ENCODE results near the gene WASHC3.
"Not testable (repeated sequence)": the region's sequence is repeated elsewhere in the genome, so short reads cannot be mapped to it uniquely, and the experiment has no call there.

WASHC3 gene

DNA sequence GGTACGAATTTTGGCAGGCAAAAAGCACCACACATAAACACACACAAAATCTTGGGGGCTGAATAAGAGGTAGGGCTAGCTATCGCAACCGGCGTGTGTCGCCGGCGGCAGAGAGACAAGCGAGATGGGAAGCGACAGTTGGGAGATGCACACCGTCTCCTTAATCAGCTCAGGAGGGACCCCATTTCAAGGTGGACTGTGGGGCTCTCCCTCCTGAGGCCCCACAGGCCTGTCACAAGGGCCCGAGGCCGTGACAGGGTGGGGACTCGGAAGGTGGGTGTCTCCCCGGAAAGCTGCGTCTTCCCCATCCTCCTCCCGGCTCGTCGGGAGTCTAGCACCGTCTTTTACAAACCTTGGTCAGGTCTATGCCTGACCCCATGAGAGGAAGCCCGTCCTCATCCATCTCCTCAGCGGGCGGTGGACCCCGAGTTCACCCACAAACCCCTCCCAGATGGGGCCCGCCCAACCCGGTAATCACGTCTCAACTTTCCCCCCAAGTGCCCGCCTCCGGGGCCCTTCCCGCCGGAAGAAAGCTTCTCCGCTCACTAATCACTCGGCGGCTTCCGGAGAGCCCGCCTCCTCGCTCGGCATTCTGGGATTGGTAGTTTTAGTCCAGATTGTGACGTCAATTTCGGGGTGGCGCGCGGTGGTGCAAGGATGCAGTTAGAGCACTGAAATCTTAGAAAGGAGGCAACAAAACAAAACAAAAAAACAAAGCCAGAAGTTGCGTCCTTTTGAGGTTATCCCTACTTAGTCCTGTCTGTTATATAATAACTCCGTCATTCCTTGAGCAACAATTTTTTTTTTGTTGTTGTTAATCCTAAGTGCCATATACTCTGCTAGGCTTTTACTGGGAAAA is at the start of gene WASHC3:
TSS of gene WASHC3 (minus strand) at position 432 of the 859 bp plus-strand sequence. CDS start at position 403, 29 bp downstream.
- peak; percentile 91 for DNase-seq (ENCODE audit: low read depth)

DNA sequence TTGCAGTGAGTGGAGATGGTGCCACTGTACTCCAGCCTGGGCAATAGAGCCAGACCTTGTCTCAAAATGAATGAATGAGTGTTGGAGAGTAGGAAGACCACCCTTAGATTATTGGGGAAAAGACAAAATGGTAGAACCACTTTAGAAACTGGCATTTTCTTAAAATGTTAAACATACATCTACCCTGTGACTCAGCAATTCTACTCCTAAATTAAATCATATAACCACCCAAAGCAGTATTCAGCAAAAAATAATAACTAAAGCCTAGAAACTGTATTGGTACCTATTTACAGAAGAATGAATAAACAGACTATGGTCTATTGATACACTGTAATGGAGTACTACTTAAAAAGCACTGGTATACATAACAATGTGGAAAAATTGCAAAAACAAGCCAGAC is 49.0 kb upstream of the WASHC3 start:
- no peak for DNase-seq (ENCODE audit: low read depth)

GRCh38 chr12:102107970-102108369 is 46.2 kb upstream of the WASHC3 start:
- DNase-seq (ENCODE audit: low read depth): no peak

DNA sequence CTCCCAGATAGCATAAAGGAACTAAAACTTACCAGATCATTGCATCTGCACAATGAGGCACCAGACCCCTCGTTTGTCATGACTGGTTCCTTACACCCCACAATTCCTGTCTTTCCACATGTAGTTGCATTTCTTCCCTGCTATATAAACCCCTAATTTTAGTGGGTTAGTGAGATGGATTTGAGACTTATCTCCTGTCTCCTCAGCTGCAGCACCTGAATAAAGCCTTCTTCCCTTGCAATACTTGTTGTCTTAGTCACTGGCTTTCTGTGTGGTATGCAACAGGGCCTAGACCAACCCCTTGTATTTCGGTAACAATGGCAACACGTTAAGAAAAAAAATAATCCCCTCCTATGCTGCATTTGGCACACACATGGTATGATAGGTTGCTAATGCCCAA is 45.1 kb upstream of the WASHC3 start:
- DNase-seq (ENCODE audit: low read depth): no peak

DNA sequence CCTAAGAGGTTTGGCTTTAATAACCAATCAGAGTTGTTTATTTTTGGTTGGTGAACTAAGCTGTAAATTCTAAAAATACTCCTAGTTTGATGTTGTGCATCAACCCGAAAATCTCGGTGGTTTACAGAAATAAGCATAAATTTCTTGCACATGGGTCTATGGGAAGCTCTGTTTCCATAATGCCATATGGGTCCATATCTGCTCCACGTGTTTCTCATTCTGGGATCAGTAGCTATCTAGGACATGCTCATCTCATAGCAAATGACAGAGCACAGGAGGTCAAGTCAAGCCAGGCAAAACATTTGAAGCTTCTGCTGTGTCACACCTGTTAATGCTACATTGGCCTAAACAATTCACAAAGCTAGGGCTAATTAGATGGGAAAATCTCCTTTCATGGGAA is 35.1 kb upstream of the WASHC3 start:
- no peak for DNase-seq (ENCODE audit: low read depth)

GRCh38 chr12:102095677-102096263 is 34.0 kb upstream of the WASHC3 start:
- DNase-seq (ENCODE audit: low read depth): peak; percentile 30

DNA sequence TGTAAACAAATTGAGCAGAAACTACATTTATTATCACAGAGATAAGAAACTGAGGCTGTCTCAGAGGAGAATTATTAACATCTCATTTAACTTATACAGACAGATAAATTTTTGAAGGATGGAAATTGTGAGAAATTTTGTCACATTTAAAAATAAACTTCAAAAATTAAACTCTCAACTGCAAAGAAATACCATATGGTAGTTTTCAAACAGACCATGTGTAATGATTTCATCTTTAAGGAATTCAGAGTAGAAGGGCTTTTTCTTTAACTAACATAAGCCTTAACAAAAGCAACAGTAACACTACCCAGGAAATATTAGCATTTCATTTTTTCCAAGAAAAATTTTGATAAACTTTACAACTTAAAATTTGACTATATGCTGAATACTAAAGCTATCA is 31.5 kb upstream of the WASHC3 start:
- DNase-seq (ENCODE audit: low read depth): no peak

DNA sequence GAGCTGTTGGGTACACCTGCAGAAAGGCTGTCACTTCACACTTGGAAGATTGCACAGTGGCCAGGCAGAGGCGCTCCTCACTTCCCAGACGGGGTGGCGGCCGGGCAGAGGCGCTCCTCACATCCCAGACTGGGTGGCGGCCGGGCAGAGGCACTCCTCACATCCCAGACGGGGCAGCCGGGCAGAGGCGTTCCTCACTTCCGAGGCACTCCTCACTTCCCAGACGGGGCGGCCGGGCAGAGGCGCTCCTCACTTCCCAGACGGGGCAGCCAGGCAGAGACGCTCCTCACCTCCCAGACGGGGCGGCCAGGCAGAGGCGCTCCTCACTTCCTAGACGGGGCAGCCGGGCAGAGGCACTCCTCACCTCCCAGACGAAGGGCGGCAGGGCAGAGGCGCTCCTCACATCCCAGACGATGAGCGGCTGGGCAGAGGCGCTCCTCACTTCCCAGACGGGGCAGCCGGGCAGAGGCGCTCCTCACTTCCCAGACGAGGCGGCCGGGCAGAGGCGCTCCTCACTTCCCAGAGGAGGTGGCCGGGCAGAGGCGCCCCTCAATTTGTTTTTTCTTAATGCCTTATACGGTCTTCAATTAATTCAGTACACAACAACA is 27.5 kb upstream of the WASHC3 start:
- not testable (repeated sequence) for DNase-seq (ENCODE audit: low read depth)

DNA sequence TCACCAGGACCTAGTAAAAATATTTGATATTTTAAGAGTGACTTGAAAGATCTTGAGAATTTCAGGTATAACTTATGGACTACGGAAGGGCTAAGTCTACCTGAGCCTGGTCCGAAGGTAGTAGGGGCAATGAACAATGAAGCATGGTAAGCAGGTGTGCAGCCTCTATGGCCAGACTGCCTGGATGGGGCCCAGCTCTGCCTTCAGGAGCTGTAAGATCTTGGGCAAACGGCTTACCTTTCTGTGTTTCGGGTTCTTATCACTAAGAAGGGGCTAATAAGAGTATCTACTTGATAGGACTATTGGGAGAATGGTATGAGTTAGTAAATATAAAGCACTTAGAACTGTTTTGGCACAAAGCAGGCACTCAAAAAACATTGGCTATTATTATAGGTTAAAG is 19.1 kb upstream of the WASHC3 start:
- no peak for DNase-seq (ENCODE audit: low read depth)

GRCh38 chr12:102072092-102072491 is 10.3 kb upstream of the WASHC3 start:
- not testable (repeated sequence) for DNase-seq (ENCODE audit: low read depth)

- no peak for DNase-seq (ENCODE audit: low read depth)
These were observed 7.9 kb upstream of the WASHC3 start for GRCh38 chr12:102069707-102070106.

DNA sequence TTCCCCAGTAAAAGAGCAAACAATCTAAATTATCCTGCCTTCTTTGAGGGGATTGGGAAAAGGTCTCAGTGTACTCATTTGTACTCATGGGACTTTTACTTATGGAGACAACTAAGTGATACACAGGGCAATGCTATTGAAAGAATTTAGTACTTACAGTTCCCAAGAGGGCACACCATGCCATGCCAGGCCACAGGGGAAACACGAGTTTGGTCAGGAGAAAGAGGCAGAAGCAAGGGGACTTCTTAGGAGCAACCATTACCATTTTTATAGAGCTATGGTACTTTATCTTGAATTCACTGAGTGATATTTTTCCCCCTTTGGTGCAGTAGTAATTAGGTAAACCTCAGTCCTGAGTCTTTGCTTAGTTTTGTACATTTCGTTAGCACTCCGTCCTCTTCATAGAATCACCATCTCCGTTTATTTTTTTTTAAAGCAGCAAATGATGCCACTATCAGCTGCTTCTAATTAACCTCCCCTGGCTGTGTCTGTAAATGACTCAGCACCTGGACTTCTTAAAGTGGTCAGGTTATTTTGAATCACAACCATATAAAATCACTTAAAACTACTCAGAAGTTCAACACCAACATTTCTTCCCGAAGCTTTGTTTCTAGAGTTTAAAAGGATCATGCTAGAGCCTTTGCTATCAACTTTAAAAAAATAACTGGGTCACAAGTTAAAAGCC is 5.9 kb upstream of the WASHC3 start:
- DNase-seq (ENCODE audit: low read depth): peak; percentile 77

DNA sequence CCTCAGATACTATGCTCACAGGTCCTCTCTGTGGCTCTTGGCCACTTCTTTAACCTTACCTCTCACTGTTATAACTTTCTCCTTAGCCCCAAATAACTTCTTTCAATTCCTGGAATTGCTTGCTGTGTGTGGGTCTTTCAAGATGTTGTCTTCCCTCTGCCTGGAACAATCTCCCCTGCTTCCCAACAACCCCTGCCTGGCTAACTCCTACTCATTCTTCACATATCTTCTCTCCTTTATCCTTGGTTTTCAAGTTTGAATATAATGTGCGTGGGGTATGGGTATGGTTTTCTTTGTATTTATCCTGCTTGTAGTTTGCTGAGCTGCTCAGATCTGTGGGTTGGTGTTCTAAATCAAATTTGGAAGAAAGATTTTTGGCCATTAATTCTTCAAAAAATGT is 2.7 kb upstream of the WASHC3 start:
- DNase-seq (ENCODE audit: low read depth): no peak

DNA sequence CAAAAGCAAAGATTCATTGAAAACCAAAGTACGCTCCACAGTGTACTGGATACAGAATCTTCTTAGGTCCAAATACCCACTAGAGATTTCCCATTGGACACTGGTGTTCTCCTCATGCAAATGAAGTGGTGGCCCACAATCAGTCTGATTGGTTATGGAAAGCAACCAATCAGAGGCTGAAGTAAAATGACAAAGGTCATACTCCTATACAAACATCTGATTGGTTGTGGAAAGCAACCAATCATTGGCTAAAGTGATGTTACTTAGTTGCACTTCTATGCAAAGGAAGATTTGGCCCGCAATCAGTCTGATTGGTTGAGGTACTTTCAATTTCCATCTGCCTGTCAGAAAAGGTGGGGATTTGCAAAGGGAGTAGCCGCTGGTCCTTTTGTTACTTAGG is 1.3 kb upstream of the WASHC3 start:
- no peak for DNase-seq (ENCODE audit: low read depth)

- no peak for DNase-seq (ENCODE audit: low read depth)
These were observed 622 bp upstream of the WASHC3 start for GRCh38 chr12:102062419-102062806.

DNA sequence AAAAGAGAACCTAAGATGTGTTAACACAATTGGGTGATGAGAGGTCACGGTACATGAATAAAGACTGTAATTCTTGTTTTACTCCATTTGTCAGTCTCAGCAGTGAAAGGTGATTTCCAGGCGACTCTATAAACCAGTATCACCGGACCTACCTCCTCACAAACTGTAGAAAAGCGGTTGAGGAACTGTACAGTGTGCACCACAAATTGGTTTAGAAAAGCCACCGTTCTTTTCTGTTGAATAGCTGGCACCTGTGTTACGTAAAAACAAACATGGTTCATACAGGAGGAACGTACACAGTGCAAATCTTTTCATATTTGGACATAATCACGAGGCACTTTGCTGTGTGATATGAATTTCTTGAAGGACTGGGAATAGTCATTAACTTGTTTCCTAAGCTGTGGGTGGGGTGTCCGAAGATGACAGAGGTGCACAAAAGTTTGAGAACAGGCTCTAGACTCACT is 663 bp downstream of the WASHC3 start:
- no peak for DNase-seq (ENCODE audit: low read depth)

DNA sequence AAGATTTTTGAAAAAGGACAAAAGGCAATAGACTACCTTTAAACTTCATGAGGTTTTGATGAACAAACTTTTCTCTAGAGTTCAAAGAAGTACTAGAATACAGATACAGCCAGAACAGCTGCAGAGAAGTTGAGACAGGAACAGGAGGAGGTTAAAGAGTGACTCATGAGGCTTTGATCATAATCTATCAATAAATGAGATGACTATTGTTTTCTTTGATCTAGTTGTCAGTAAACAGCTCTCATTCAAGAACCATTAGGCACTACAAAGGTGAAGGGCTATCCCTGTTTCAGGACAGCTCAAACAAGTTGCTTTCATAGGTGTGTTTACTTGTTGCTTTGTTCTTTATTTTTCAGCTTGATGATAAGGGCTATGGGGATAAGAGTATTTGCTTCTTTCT is 2.4 kb downstream of the WASHC3 start:
- DNase-seq (ENCODE audit: low read depth): no peak

- no peak for DNase-seq (ENCODE audit: low read depth)
These were observed 7.4 kb downstream of the WASHC3 start for GRCh38 chr12:102054345-102054744.

GRCh38 chr12:102053062-102053349 is 8.8 kb downstream of the WASHC3 start:
- no peak for DNase-seq (ENCODE audit: low read depth)

- no peak for DNase-seq (ENCODE audit: low read depth)
These were observed 9.4 kb downstream of the WASHC3 start for GRCh38 chr12:102052192-102053061.

- DNase-seq (ENCODE audit: low read depth): no peak
These were observed 10.3 kb downstream of the WASHC3 start for GRCh38 chr12:102051431-102051965.

Measured in fibroblast of gingiva (primary cell).